GM18511 (cell line): ENCODE results near the gene PROSER2.

Experiments used
- ATAC-seq: cut with Tn5 transposase; IDR thresholded peaks from one replicate; pipeline ENCODE4 v1.9.1; 2021; ENCODE audit warnings: mild to moderate bottlenecking, moderate library complexity; ENCODE audit not compliant: unreplicated experiment

The PROSER2 gene

GRCh38 chr10:11865561-11865960 lies 42.4 kb downstream of the PROSER2 start:
- ATAC-seq: no peak

DNA sequence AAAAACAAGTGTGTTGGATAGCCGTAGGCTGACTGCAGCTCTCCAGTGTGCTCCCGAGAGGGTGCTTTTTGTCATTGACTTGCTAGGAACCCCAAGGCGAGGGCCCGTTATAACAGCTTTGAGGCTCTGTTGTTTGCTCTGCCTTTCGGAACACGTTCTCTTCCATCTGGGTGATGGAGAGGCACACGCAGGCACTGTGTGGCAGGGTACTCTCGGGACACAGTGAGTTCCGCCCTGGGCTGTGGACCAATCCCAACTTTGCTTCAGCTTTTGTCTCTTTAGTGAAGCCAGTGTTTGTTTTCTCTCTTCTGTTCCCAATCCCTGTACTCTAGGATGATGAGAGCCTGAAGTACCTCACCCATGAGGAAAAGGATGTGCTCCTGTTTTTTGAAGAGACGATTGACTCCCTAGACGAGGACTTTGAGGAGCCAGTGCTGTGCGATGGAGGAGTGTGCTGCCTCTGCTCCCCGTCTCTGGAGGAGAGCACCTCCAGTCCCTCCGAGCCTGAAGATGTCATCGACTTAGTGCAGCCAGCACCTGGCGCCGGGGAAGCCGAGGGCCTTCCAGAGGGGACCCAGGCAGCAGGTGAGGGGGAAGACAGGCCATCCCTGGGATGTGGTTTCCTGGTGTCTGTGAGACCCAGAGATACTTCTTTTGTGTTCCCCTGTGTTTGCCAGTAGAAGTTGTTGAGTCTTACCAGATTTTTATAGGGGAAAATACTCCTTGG lies 43.2 kb downstream of the PROSER2 start:
- ATAC-seq: no peak

DNA sequence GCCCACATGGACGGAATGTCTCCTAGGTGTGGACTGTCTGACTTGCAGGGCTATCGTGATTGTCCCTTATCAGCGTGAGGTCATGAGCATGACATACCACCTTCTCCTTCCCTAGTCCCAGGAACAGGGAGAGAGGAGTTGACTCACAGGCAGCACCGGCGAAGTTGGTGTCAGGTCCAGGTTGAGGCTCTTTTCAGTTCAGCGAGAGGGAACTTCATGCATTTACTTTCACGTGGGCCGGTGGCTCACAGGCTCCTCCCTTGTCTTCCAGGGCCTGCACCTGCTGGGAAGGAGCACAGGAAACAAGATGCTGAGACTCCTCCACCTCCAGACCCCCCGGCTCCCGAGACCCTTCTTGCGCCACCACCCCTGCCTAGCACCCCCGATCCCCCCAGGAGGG lies 46.1 kb downstream of the PROSER2 start:
- ATAC-seq: no peak

DNA sequence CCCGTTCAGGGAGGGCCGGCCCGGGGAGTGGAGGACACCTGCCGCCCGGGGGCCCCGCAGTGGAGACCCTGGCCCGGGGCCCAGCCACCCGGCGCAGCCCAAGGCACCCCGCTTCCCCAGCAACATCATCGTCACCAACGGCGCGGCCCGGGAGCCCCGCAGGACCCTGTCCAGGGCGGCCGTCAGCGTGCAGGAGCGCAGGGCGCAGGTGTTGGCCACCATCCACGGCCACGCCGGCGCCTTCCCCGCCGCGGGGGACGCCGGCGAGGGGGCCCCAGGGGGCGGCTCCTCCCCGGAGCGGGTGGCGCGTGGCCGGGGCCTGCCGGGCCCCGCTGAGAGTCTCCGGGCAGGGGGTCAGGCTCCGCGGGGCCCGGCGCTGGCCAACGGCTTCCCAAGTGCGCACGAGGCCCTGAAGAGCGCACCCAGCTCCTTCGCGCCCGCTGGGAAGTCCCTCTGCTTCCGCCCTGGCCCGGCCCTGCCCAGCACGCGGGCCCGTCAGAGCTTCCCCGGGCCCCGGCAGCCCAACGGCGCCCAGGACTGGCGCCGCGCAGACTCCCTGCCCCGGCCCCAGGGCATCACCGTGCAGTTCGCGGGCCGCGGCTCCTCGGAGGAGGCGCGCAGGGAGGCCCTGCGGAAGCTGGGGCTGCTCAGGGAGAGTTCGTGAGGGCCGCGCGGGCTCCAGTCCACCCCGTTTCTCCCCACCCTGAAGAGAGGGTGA lies 46.7 kb downstream of the PROSER2 start:
- ATAC-seq: no peak

GRCh38 chr10:11870461-11870780 lies 47.3 kb downstream of the PROSER2 start:
- no peak for ATAC-seq

GRCh38 chr10:11870900-11871400 lies 47.8 kb downstream of the PROSER2 start:
- no peak for ATAC-seq

- no peak for ATAC-seq
Observed at GRCh38 chr10:11871466-11871865, 48.3 kb downstream of the PROSER2 start.

- ATAC-seq: peak; percentile 41
Observed at GRCh38 chr10:11874568-11875493, 51.7 kb downstream of the PROSER2 start.

GRCh38 chr10:11875494-11876281 lies 52.5 kb downstream of the PROSER2 start:
- no peak for ATAC-seq

- no peak for ATAC-seq
Observed at GRCh38 chr10:11876324-11876723, 53.2 kb downstream of the PROSER2 start.

DNA sequence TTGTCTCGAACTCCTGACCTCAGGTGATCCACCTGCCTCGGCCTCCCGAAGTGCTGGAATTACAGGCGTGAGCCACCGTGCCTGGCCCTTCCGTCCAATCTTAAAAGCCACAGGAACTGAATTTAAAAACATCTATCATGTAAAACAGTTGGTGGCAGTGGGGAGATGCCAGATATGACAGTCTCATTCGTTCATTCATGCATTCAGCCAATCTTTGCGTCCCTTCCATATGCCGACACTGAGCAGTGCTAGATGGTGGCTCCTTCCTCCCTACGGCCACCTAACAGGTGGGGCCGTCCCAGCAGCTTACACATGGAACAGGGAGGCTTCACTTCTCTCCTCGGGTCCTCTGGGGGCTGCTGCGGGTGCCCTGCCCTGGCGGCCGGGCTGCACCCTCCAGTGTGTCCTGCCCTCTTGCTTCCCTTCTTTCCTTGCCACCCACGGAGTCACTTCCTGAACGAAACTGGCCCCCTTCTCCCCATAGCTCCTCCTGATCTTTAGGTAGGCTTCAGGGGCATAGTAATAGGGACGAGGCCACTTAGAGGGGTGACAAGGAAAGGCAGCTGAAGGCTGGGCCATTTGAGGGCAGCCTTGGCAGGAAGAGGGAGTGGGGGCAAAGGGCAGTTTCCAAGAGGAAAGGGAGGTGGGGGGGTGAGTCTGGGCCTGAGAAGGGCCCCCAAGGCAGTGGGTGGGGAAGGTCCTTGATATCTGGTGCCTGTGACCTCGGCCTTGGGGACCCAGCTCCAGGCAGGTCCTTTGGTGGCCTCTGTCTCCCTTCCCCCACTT lies 53.8 kb downstream of the PROSER2 start:
- ATAC-seq: no peak

DNA sequence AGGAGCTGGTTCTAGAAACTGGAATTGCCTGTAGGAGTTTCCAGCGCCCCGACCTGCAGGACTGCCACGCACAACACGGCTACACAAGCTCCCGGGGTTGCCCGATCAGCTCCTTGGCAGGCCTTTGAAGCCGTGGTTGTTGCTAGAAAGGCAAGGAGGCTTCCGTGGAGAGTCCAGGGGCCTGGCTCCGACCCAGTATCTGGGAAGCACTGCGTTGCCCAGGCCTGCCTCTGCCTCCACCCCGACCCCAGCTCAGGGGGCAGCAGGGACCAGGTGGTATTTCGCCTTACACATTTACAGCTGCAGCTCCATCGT lies 54.4 kb downstream of the PROSER2 start:
- no peak for ATAC-seq

DNA sequence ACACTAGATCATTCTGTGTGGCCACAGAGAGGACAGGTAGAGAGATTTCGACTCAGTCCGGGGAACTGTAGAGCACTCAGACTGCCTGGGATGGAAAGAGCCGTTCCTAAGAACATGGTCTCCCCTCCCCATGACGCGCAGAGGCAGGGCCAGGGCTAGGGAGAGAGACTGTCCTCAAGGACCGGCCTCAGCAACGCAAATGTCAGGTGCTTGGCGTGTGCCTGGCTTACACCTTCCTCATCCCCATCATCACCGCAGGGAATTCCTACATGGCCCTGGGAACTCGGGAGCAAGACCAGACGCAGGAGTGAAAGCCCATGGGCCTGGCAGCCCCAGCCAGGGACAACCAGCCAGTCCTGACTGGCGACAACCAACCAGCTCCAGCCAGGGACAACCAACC lies 55.6 kb downstream of the PROSER2 start:
- ATAC-seq: no peak

DNA sequence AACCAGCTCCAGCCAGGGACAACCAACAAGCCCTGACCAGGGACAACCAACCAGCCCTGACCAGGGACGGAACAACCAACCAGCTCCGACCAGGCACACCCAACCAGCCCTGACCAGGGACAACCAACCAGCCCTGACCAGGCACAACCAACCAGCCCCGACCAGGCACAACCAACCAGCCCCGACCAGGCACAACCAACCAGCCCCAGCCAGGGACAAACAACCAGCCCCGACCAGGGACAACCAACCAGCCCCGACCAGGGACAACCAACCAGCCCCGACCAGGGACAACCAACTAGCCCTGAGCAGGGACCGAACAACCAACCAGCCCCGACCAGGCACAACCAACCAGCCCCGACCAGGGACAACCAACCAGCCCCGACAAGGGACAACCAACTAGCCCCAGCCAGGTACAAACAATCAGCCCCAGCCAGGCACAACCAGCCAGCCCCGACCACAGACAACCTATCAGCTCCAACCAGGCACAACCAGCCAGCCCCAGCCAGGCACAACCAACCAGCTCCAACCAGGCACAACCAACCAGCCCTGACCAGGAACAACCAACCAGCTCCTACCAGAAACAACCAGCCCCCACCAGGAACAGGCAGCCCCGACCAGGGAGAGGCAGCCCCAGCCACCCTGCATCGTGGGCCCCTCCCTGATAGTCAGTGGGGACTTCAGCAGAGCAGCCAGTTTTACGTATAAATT lies 56.4 kb downstream of the PROSER2 start:
- ATAC-seq: no peak

- no peak for ATAC-seq
Observed at GRCh38 chr10:11880151-11881029, 57.2 kb downstream of the PROSER2 start.

DNA sequence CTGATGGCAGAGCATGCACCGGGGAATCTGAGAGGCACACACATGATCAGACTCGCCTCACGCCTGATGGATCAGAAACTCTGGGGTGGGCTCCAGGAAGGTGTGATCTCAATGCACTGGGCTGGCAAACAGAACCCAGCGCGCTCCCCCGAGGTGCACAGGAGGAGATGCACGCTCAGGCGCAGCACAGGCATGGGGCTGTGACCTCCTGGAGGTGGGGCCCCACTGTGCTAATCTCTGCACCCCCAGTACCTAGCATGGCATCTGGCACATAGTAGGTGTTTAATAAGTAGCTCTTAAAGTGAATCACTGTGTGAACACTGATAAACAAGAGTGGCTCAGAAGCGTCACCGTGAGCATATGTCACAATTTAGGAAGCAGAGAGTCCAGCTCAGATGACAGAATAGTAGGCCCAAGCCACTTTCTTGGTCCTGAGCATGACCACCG lies 57.9 kb downstream of the PROSER2 start:
- no peak for ATAC-seq

DNA sequence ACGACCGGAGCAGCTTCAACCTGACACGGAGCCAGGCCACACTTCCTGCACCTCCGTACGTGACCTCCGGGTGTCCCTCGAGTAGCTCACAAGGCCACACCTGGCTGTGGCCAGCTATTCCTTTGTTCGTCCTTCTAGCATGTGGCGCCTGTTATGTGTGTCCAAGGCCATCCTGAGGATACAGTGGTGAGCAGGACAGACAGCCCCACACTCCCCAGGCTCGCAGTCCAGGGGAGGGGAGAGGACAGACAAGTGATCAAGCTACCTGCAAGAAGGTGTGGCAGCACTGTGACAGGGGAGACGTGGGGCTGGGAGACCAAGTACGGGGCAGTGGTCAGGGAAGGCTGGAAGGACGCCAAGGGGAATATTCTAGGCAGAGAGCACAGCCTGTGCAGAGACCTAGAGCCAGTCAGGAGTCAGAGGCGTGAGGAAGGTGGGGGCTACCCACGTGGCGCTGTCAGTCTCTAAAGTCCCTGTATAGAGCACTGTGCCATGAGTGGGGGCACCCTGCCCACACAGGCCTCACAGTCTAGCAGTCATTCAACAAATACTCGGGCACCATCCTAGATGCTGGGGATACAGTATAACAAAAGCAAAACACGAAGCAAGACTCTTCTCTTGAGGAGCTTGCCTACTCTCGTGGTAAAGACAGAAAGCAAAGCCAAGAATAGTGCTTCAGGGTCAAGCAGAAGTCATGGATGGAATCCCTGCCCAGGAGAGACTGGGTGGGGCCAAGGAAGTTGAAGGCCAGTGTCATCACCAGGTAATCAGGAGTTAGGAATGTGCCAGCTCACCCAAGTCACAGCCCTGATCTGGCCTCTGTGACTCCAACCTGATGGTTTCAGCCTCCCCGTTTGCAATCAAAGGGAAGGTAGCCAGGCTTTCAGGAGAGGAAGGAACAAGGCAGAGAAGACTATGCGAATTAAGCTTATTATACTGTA lies 58.6 kb downstream of the PROSER2 start:
- no peak for ATAC-seq
